Left lung (tissue), 14 donors: ENCODE data around the gene CANT1. TPM values are rescaled to one million over a fixed set of nuclear protein-coding genes. Genes with fewer than 3 reads are reported as not detected.

Experiments used
- ATAC-seq: fragments of 200-7000 bp; cut with Tn5 transposase; one replicate; pipeline ENCODE4 v1.9.1; 2020; ENCODE audit warnings: moderate library complexity
- DNase-seq, 4 donors: peaks; one replicate each; pipeline ENCODE4 v3.0.0-alpha.2; 2013 to 2020
- H3K27ac ChIP-seq, 2 donors: fragments of 200-600 bp; sonication (generic) in 1 of 2; one replicate each; pipeline versions ENCODE4 v1.5.0 to v1.8.0; 2020 to 2021
- H3K27me3 ChIP-seq, 2 donors: fragments of 200-600 bp; sonication (generic) in 1 of 2; one replicate each; pipeline versions ENCODE4 v1.5.0 to v1.8.0; 2020 to 2021
- H3K36me3 ChIP-seq, 2 donors: fragments of 200-600 bp; sonication (generic) in 1 of 2; one replicate each; pipeline versions ENCODE4 v1.5.0 to v1.8.0; 2020 to 2021
- H3K4me1 ChIP-seq, 2 donors: fragments of 200-600 bp; one replicate each; pipeline ENCODE4 v1.8.0; 2021
- H3K4me3 ChIP-seq, 2 donors: fragments of 200-600 bp; sonication (generic) in 1 of 2; one replicate each; pipeline versions ENCODE4 v1.5.0 to v1.8.0; 2020 to 2021; ENCODE audit warnings: mild to moderate bottlenecking in 1 of 2
- H3K9me3 ChIP-seq, 2 donors: fragments of 200-600 bp; sonication (generic) in 1 of 2; one replicate each; pipeline versions ENCODE4 v1.5.0 to v1.8.0; 2020 to 2021
- CTCF ChIP-seq, 2 donors: fragments of 200-600 bp; sonication (generic) in 1 of 2; IDR thresholded peaks; one replicate each; pipeline versions ENCODE4 v1.5.0 to v1.8.0; 2021; ENCODE audit warnings: antibody characterized with exemption in 2 of 2
- intact Hi-C, 2 donors: fragments of 100-400 bp; cut with DNase I; formaldehyde crosslinking; loops; one replicate each; pipeline versions ENCODE4 v1.11.2 to v1.14.2; 2022
- long read RNA-seq, 12 donors: library from polyadenylated mRNA in 2 of 12; unstranded in 2 of 12; transcript quantifications; one replicate each; pipeline ENCODE4 v2.0.0 and lab custom pipeline, GENCODE V29; 2019 to 2026
- polyA plus RNA-seq, 6 donors: library from polyadenylated mRNA; unstranded; fragments of 120-200 nt; gene quantifications; one replicate each; pipeline ENCODE4 v1.2.1, GENCODE V29; 2013; ENCODE audit not compliant: insufficient read length in 6 of 6
- total RNA-seq, 2 donors: library from RNA; stranded (reverse); fragmentation: NEBNext Ultra II Directional; extraction: Animal tissue kit (Norgen Biotek cat#: 25700); gene quantifications; one replicate each; pipeline ENCODE4 v1.2.1, GENCODE V29; 2021
- donor health status: DM: no; HTN: yes; CAD: no.
- donor health status: DM: no; HTN: no; CAD: no.

Gene CANT1
- 10 to 100 TPM; 57.2 to 69.0 TPM for total RNA-seq
- polyA plus RNA-seq = 10 to 100 TPM; 37.9 to 47.7 (median 40.0) TPM
- long read RNA-seq, donor 1, transcript CANT1-206 (2 exons, 369 nt) = minor isoform, 6 of 23 reads
- long read RNA-seq, donor 1, transcript CANT1-202 (5 exons, 3,252 nt) = minor isoform, 8 of 23 reads
- long read RNA-seq, donor 1, transcript CANT1-201 (4 exons, 3,534 nt) = major isoform, 9 of 23 reads
- long read RNA-seq, donor 1, partial matches to known transcripts = 0 of 23 reads
- long read RNA-seq, donor 1, other reads (novel, unspliced or antisense) = 0 of 23 reads
- long read RNA-seq, donor 2, transcript CANT1-202 (5 exons, 3,252 nt) = minor isoform, 5 of 16 reads
- long read RNA-seq, donor 2, transcript CANT1-201 (4 exons, 3,534 nt) = major isoform, 11 of 16 reads
- long read RNA-seq, donor 2, partial matches to known transcripts = 0 of 16 reads
- long read RNA-seq, donor 2, other reads (novel, unspliced or antisense) = 0 of 16 reads
- long read RNA-seq, donor 3, partial matches to known transcripts = 0 of 5 reads
- long read RNA-seq, donor 3, other reads (novel, unspliced or antisense) = 0 of 5 reads
- long read RNA-seq, donor 4, partial matches to known transcripts = 0 of 4 reads
- long read RNA-seq, donor 4, other reads (novel, unspliced or antisense) = 2 of 4 reads
- long read RNA-seq, donor 5, transcript CANT1-202 (5 exons, 3,252 nt) = major isoform, 5 of 8 reads
- long read RNA-seq, donor 5, partial matches to known transcripts = 0 of 8 reads
- long read RNA-seq, donor 5, other reads (novel, unspliced or antisense) = 0 of 8 reads
- long read RNA-seq, donor 6, partial matches to known transcripts = 0 of 10 reads
- long read RNA-seq, donor 6, other reads (novel, unspliced or antisense) = 0 of 10 reads
- long read RNA-seq, donor 7, partial matches to known transcripts = 0 of 3 reads
- long read RNA-seq, donor 7, other reads (novel, unspliced or antisense) = 0 of 3 reads
- long read RNA-seq, donor 8, partial matches to known transcripts = 0 of 9 reads
- long read RNA-seq, donor 8, other reads (novel, unspliced or antisense) = 0 of 9 reads
- long read RNA-seq, donor 9 = 0 reads
- long read RNA-seq, donor 10, partial matches to known transcripts = 0 of 1 reads
- long read RNA-seq, donor 10, other reads (novel, unspliced or antisense) = 0 of 1 reads
- long read RNA-seq, donor 11 = 0 reads
- long read RNA-seq, donor 12, partial matches to known transcripts = 0 of 7 reads
- long read RNA-seq, donor 12, other reads (novel, unspliced or antisense) = 0 of 7 reads

- ATAC-seq (peak; percentile 91), DNase-seq (peak; percentile 85 to 96 (median 91))
- H3K4me3 ChIP-seq = peak within 1 kb of the TSS; percentile 58 to 70
- no peak for TF ChIP-seq CTCF (IDR thresholded peaks at IDR 0.05)
- intact Hi-C loops = no loop called here
- peak within 1 kb of the TSS; percentile 81 to 88 for H3K27ac ChIP-seq
- H3K36me3 ChIP-seq = no peaks in the 10 kb centered on the region
- H3K9me3 ChIP-seq = no peaks in the 10 kb centered on the region
- no peaks in the 10 kb centered on the region for H3K27me3 ChIP-seq
- H3K4me1 ChIP-seq = peaks cover 21 to 38% of the 10 kb centered on the region in 2 donors
These were observed at the start of gene CANT1 for GRCh38 chr17:79009397-79010303. Gene CANT1, minus strand, starts transcription at chr17:79009764. Its CDS starts 12,142 bp downstream, at chr17:78997622.

- Histone ChIP-seq H3K4me1 (peaks cover 0 to 9% of the 10 kb centered on the region in 2 donors), H3K27ac (no peak overlapping the region), H3K4me3 (no peak overlapping the region), H3K27me3 (no peaks in the 10 kb centered on the region), H3K9me3 (peaks cover 0 to 3% of the 10 kb centered on the region in 2 donors), H3K36me3 (no peaks in the 10 kb centered on the region)
- DNase-seq = peak in 1 of 4 donors; percentile 15
- ATAC-seq = peak; percentile 19
- TF ChIP-seq CTCF (IDR thresholded peaks at IDR 0.05) = no peak
- intact Hi-C loops = no loop called here
These were observed 48.3 kb upstream of the CANT1 start for GRCh38 chr17:79057737-79058385.

GRCh38 chr17:79055197-79055596, 45.6 kb upstream of the CANT1 start:
- no peak overlapping the region for H3K4me3 ChIP-seq
- no peaks in the 10 kb centered on the region for H3K27me3 ChIP-seq
- DNase-seq (no peak), ATAC-seq (no peak)
- H3K4me1 ChIP-seq = peaks cover 0 to 9% of the 10 kb centered on the region in 2 donors
- H3K9me3 ChIP-seq = peaks cover 0 to 3% of the 10 kb centered on the region in 2 donors
- H3K27ac ChIP-seq = no peak overlapping the region
- H3K36me3 ChIP-seq = no peaks in the 10 kb centered on the region
- intact Hi-C loops = no loop called here
- TF ChIP-seq CTCF (IDR thresholded peaks at IDR 0.05) = no peak
